Mesodermal cell (in vitro differentiated cells): Measurements from ENCODE around the gene IGSF21.

ENCODE experiments used
- H3K27ac ChIP-seq: 2 replicates; pipeline ENCODE4 v1.7.0; 2013; ENCODE audit warnings: mild to moderate bottlenecking, low read depth, low read length, moderate library complexity; ENCODE audit not compliant: severe bottlenecking
- H3K36me3 ChIP-seq: 2 replicates; pipeline ENCODE4 v1.7.1; 2013; ENCODE audit warnings: mild to moderate bottlenecking, low read length, moderate library complexity; ENCODE audit not compliant: control insufficient read depth, insufficient read depth
- H3K4me1 ChIP-seq: one replicate; pipeline ENCODE4 v1.7.1; 2013; ENCODE audit warnings: mild to moderate bottlenecking, low read length; ENCODE audit not compliant: insufficient read depth, control insufficient read depth, poor library complexity, severe bottlenecking
- H3K4me3 ChIP-seq: 2 replicates; pipeline ENCODE4 v1.7.0; 2013; ENCODE audit warnings: low read length, control low read depth, mild to moderate bottlenecking; ENCODE audit not compliant: insufficient read depth, poor library complexity, severe bottlenecking; ENCODE audit errors: extremely low read depth
- H3K9me3 ChIP-seq: 2 replicates; pipeline ENCODE4 v1.7.1; 2013; ENCODE audit warnings: mild to moderate bottlenecking, low read length, moderate library complexity; ENCODE audit not compliant: control insufficient read depth
- WGBS, 2 experiments: methylation state at CpG; one replicate each; pipeline ENCODE4 v1.1.5; 2013; ENCODE audit warnings: missing lambda C conversion rate in 2 of 2; ENCODE audit not compliant: insufficient coverage in 2 of 2; 5-methylcytosine and 5-hydroxymethylcytosine counted together

The IGSF21 gene

DNA sequence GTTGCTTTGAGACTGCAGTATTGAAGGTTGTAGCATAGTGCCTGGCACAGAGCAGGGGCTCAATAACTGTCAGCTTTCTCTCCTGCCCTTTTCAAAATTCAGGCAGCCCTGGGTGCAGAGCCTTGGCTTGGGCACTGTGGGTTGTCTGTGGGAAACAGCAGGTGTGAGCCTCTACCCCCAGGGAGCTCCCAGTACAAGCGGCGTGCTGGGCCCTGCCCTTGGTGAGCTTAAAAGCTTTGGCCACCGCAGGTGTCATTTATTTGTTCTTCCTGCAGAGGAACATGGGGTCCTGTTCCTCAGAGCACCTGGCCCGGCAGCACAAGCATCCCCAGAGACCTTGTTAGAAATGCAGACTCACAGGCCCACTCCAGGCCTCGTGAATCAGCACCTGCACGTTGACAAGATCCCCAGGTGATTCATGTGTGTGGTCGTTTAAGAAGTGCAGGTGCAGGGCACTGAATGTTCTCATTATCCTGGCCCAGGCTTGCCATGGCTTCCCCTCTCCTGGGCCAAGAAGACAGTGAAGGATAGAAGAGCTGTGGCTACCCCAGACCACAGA is 29.9 kb upstream of the IGSF21 start:
- 79 to 81% methylated on average over 4 to 7 of the region's 7 CpGs for WGBS, 2 experiments
- no peak overlapping the region for H3K27ac ChIP-seq
- H3K36me3 ChIP-seq, result no peaks in the 10 kb centered on the region
- H3K4me3 ChIP-seq, result no peak overlapping the region
- no peaks in the 10 kb centered on the region for H3K9me3 ChIP-seq
- H3K4me1 ChIP-seq, result no peaks in the 10 kb centered on the region

DNA sequence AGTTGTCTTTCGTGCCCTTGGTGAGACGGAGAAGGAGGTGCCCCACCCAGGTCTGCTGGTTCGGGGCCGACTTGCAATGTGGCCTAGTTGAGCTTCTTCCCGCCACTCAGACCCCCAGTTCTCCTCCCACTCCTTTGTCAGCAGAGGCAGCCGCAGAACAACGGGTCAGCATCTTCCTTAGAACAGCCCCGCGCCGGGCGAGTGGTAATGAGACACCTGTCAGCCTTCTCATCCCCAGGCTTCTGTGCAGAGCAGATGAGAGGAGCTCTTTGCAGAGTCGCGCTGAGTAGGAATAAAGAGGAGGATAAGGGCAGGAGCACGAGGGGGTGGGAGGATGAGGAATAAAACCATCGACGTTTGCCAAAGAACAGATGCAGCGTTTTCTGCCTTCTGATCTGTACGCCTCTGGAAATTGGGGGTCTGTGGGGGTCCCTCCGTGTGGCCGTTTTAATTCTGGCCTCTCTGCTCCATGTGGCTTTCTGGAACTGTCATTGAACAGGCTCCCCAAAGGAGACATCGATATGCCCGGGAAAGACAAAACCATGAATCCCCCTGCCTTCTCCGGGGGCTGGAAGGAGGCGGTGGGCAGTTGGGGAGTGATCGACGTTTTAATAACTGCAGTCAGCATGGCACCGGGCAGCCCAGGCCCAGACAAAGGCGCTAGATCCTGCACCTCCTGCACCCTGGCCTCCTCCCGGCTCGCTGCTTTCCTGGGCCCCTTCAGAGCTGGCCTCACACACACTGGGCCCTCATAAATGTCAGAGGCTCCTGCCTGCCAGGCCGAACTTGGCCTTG is 27.5 kb upstream of the IGSF21 start:
- Histone ChIP-seq H3K36me3 (no peaks in the 10 kb centered on the region), H3K4me1 (no peaks in the 10 kb centered on the region), H3K27ac (no peak overlapping the region), H3K9me3 (no peaks in the 10 kb centered on the region), H3K4me3 (no peak overlapping the region)
- 79 to 86% methylated on average over 25 to 29 of the region's 31 CpGs for WGBS, 2 experiments

DNA sequence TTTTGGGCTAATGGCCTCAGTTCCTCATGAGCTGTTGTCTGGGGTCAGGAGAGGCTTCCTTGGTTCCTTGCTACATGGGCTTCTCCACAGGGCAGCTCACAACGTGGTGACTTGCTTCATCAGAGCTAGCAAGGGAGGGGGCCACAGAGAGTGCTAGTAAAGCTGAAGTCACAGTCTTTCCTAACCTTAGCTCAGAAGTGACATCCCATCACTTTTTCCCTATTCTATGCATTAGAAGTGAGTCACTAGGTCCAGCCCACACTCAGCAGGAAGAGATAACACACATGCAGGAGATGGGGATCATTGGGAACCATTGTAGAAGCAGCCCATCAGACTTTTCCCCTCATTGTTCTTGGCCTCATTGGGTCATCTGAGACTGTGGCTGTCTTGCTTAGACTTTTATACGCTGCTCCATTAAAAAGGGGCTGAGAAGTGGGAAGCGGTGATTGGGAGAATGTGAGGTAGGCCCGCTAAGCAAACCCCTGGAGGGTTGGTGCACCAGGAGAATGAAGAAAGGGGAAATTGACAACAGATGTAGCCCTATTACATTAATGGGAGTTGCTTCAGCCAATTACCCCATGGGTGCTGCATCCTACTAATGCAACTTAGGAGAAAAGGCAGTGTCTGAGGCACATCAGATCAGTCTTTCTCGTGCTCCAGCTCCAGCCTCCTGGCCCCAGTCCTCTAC is 22.1 kb upstream of the IGSF21 start:
- Histone ChIP-seq H3K4me3 (no peak overlapping the region), H3K9me3 (no peaks in the 10 kb centered on the region), H3K27ac (no peak overlapping the region), H3K36me3 (no peaks in the 10 kb centered on the region), H3K4me1 (peaks cover 9% of the 10 kb centered on the region)
- WGBS, 2 experiments, result 83 to 96% methylated on average over 4 to 5 of the region's 5 CpGs

- WGBS, 2 experiments, result 57 to 74% methylated on average over 7 to 8 of the region's 10 CpGs
- no peak overlapping the region for H3K27ac ChIP-seq
- no peak overlapping the region for H3K4me3 ChIP-seq
- peaks cover 34% of the 10 kb centered on the region for H3K4me1 ChIP-seq
- no peaks in the 10 kb centered on the region for H3K9me3 ChIP-seq
- H3K36me3 ChIP-seq, result no peaks in the 10 kb centered on the region
Observed at GRCh38 chr1:18088077-18088594, 19.5 kb upstream of the IGSF21 start.

GRCh38 chr1:18089488-18089887 is 18.1 kb upstream of the IGSF21 start:
- H3K4me1 ChIP-seq, result peaks cover 37% of the 10 kb centered on the region
- no peak overlapping the region for H3K27ac ChIP-seq
- no peaks in the 10 kb centered on the region for H3K9me3 ChIP-seq
- WGBS, 2 experiments, result 92 to 100% methylated on average over 1 of the region's 1 CpG
- H3K36me3 ChIP-seq, result no peaks in the 10 kb centered on the region
- H3K4me3 ChIP-seq, result no peak overlapping the region

- H3K27ac ChIP-seq, result no peak overlapping the region
- H3K36me3 ChIP-seq, result no peaks in the 10 kb centered on the region
- no peak overlapping the region for H3K4me3 ChIP-seq
- H3K4me1 ChIP-seq, result peaks cover 37% of the 10 kb centered on the region
- WGBS, 2 experiments, result 35 to 48% methylated on average over 5 to 6 of the region's 8 CpGs
- H3K9me3 ChIP-seq, result no peaks in the 10 kb centered on the region
Observed at GRCh38 chr1:18090636-18091035, 17.0 kb upstream of the IGSF21 start.

DNA sequence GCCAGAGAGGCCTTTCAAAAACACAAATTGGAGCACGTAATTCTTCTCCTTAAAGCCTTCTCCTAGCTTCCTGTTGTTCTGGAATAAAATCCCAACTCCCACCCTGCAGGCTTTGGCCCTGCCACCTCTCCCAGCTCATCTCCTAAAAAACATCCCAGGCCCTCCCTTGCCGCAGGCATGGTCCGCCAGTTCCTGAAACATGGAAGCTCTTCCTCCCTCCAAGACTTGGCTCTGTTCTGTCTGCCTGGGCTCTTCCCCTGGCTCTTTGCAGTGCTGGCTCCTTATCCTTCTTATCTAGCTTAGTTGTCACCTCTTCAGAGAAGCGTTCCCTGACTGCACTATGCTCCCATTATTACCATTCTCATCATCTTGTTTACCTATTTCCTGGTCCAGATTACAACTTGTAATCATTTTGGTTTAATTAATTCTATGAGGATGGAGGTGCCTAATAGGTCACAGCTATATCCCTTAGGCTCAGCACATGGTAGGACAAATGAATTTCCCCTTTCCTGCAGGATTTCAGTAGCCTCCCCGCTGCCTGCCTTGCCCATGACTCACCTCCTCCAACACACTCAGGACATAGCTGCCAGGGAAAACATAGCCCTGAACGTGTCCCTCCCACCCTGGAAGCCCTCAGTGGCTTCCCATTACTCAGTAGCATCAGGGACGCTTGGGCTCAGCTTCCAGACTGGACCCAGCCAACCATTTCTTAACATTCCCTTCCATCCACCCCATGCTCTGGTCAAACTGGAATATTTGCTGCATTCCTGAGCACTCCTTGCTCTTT is 15.7 kb upstream of the IGSF21 start:
- H3K9me3 ChIP-seq, result no peaks in the 10 kb centered on the region
- peaks cover 37% of the 10 kb centered on the region for H3K4me1 ChIP-seq
- no peak overlapping the region for H3K4me3 ChIP-seq
- peak overlapping the region; percentile 79 for H3K27ac ChIP-seq
- H3K36me3 ChIP-seq, result no peaks in the 10 kb centered on the region
- WGBS, 2 experiments, result 45 to 61% methylated on average over 7 of the region's 7 CpGs

GRCh38 chr1:18093193-18093592 is 14.4 kb upstream of the IGSF21 start:
- H3K36me3 ChIP-seq, result no peaks in the 10 kb centered on the region
- H3K27ac ChIP-seq, result no peak overlapping the region
- H3K4me1 ChIP-seq, result peaks cover 36% of the 10 kb centered on the region
- H3K4me3 ChIP-seq, result no peak overlapping the region
- 31 to 56% methylated on average over 2 of the region's 2 CpGs for WGBS, 2 experiments
- no peaks in the 10 kb centered on the region for H3K9me3 ChIP-seq

- H3K27ac ChIP-seq, result no peak overlapping the region
- WGBS, 2 experiments, result 83 to 92% methylated on average over 1 to 2 of the region's 2 CpGs
- H3K36me3 ChIP-seq, result no peaks in the 10 kb centered on the region
- no peak overlapping the region for H3K4me3 ChIP-seq
- no peaks in the 10 kb centered on the region for H3K9me3 ChIP-seq
- H3K4me1 ChIP-seq, result peaks cover 32% of the 10 kb centered on the region
Observed at GRCh38 chr1:18093646-18094045, 14.0 kb upstream of the IGSF21 start.

- 90% methylated on average over 1 of the region's 1 CpG; no CpG with 5 or more reads in 1 of the 2 experiments for WGBS, 2 experiments
- no peak overlapping the region for H3K27ac ChIP-seq
Observed at GRCh38 chr1:18094096-18094495, 13.5 kb upstream of the IGSF21 start.

More at GRCh38 chr1:18094096-18094495, 13.5 kb upstream of the IGSF21 start:
- Histone ChIP-seq H3K4me3 (no peak overlapping the region), H3K9me3 (no peaks in the 10 kb centered on the region), H3K36me3 (no peaks in the 10 kb centered on the region), H3K4me1 (peaks cover 32% of the 10 kb centered on the region)
